EH (cell line): Measurements from ENCODE around the gene GJB1.
"Not testable (repeated sequence)": the region's sequence is repeated elsewhere in the genome, so short reads cannot be mapped to it uniquely, and the experiment has no call there.

Experiments used
- DNase-seq: peaks from one replicate; pipeline ENCODE4 v3.0.0-alpha.2; 2015; ENCODE audit warnings: low read depth

The GJB1 gene

GRCh38 chrX:71222929-71223328 lies at the start of gene GJB1:
Gene GJB1, plus strand, starts transcription at chrX:71223224. Its CDS starts 484 bp downstream, at chrX:71223708.
- no peak for DNase-seq

DNA sequence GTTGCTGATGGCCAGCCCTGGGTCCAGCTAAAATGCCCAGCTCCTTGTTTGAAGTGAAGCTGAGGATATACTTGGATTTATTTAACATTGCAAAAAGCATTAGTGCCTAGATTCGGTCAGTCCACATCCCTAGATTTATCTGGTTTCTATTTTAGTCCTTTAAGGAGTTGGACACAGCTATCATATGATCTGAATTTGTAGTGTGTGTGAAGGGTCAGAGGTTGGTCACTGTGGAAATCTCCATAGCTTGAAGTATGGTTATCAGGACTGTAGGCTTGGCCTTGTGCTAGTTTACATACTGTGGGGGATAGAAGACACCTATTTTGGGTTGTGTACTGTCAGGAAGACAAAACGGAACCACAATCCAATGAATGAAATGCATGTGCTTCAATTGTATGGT lies 49.6 kb upstream of the GJB1 start:
- DNase-seq = no peak

- no peak for DNase-seq
Measured at GRCh38 chrX:71174795-71175194, 48.2 kb upstream of the GJB1 start.

DNA sequence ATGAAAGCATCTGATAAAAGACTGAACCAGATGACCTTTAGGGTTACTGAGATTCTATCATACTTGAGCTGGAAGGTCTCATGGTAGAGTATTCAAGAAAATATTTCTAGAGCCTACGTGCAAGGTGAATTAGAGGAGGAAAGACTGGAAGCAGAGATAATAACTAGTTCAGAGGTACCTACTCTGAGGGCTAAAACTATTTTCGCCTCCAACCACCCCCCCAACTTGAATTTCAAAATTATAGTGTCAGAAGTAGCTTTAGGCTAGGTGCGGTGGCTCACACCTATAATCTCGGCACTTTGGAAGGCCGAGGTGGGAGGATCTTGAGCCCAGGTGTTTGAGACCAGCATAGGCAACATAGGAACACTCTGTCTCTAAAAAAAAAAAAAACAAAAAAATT lies 47.5 kb upstream of the GJB1 start:
- DNase-seq = no peak

GRCh38 chrX:71177327-71177726 lies 45.7 kb upstream of the GJB1 start:
- peak; percentile 68 for DNase-seq

- peak; percentile 67 for DNase-seq
Measured at GRCh38 chrX:71178908-71179307, 44.1 kb upstream of the GJB1 start.

DNA sequence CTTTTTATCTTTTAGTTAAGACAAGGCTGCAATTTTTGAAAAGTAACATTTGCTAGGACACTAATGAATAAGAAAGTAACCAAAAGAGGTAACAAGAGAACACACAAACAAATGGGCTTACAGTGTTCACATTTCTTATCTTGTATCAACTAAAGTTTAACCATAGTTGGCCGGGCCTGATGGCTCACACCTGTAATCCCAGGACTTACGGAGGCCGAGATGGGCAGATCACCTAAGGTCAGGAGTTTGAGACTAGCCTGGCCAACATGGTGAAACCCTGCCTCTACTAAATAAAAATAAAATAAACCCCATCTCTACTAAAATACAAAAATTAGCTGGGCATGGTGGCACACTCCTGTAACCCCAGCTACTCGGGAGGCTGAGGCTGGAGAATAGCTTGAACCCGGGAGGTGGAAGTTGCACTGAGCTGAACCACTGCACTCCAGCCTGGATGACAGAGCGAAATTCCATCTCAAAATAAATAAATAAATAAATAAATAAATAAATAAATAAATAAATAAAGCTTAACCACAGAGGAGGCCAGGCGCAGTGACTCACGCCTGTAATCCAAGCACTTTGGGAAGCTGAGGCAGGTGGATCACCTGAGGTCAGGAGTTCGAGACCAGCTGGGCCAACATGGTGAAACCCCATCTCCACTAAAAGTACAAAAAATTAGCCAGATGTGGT lies 42.3 kb upstream of the GJB1 start:
- not testable (repeated sequence) for DNase-seq

DNA sequence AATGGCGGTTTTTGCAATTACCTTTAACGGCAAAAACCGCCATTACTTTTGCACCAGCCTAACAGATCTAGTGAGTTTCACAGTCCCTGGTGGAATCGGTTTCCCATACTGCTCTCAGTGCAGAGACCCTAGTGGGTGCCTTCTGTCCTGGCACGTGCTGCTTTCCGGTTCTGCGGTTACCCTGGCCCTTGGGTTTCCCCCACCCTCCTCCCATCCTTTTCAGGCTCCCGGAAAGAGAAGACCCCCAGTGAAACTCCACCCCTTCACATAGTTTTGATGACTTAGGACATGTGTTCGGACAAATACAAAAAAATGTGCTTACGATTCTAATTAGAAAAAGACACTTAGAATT lies 41.5 kb upstream of the GJB1 start:
- peak; percentile 15 for DNase-seq

- peak; percentile 97 for DNase-seq
Measured at GRCh38 chrX:71181910-71182799, 40.9 kb upstream of the GJB1 start.

DNA sequence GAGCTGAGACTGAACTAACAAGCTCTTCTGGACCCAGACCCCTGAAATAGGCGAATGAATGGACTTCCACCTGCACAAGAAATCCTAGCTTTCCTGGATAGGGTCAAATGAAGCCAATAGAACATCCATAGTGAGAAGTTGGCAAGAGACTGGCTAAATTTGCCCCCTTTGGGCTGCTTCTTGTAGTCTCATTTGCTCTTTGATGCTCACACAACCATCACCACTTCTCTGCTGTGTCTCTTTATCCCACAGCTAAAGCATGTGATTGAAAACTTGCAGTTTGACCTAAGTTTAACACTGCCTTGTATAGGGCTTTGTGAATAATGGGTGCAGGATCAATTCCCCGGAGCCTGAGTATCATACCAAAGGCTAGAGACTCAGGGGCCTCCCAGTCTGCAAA lies 40.2 kb upstream of the GJB1 start:
- DNase-seq = no peak

GRCh38 chrX:71183341-71183740 lies 39.7 kb upstream of the GJB1 start:
- DNase-seq = no peak

DNA sequence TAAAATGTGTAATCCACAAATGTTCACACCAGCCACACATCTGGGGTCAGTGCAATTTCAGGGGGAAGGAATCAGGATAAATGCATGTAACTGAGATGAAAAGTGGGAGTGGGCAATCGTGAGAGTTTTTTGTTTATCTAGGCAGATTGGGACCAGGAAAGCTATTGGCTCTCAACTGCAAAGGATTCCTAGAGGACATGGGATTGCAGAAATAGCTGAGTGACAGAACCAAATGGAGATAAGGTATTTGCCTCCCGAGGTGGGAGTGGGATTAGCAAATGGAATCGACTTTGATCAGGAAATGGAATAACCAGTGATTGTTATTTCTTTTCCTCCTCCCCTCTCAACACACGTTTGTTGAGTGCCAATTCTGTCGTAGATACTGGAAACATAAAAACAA lies 38.9 kb upstream of the GJB1 start:
- no peak for DNase-seq

DNA sequence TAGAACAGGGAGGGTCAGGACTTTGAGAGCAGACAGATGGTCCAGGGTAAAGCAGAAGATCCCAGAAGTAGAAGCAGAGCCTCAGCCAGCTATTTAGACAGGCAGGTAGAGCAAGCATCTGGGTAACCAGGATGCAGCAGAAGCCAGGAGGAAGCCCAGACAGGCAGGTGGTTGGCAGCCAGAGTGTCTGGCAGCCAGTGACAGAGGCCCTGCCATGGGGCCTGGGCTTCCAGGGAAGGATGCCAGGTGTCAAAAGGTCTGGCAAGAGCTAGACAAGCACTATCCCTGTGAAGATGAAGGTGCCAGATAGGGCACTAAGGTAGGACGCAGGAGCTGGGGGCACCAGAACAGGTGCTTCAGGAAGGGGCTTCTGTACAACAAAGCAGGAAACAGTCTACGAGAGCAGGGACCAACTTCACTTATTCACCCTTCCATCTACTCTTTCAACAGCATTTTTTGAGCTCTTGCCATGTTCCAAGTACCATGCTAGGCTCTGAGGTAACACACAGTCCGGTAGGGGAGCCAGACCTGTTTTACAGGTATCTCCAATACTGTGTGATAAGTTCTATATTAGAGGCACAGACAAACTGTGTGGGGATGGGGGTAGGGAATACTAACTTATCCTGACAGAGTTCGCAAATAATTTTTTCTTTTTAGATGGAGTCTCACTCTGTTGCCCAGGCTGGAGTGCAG lies 38.1 kb upstream of the GJB1 start:
- DNase-seq = no peak

DNA sequence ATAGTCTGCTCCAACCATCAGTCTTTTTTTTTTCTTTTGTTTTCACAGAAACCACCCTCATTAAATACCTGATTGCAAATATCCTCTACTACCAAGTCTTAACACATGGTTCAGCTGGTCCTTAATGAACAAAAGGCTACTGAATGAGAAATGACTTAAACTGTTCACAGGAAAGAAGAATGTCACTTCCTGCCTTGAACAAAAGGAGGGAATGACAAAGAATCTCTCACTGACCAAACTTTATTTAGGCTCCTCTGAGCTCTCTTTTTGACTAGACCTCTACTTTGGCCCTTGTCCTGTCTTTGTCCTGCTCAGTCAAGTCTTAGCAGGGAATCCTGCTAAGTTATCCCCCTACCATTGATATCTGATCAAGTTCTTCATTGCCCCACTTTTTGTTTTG lies 31.8 kb upstream of the GJB1 start:
- DNase-seq = no peak

DNA sequence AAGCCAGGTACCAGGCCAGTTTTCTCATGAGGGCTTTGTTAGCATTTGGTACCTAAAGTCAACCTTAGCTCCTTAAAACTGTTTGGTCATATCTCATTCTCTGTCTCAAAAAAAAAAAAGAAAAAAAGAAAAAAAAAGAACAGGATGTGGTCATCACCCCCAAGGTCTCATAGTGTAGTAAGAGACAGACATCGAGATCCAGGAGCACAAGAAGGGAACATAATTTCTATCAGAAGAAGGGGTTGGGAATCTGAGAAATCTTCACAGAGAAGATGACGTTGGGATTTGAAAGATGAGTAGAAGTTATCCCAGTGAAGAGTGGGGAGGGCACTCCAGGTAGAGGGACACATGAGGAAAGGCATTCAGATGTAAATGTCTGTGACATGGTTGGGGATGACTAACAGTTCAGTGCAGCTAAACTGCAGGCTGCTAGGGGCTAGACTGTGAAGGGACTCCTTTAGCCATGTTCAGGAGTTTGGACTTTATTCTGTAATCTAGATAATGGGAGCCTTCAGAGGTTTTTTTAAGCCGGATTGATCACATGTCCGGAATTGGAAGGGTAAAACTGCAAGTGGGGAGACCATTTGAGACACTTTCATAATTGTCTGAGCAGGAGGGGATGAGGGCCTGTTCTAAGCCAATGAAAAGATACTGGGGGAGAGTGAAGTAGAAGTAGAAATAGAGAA lies 26.9 kb upstream of the GJB1 start:
- DNase-seq = no peak

DNA sequence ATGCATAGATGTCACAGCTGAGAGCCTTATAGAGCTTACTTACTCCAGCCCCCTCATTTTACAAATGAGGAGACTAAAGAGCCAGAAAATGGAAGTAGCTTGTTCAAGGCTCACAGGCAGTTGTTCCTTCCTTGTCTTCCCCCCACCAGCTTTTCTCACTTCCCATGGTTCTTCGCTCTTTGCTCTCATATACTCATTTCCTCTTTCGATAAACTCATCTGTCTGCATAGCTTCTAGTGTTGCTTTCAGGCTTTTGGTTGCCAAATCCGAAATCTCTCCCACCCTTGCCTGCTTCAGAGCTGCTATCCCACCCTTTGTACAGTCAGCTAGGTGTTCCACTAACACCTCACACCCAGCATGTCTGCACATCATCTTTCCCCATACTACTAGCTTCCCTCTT lies 25.0 kb upstream of the GJB1 start:
- no peak for DNase-seq

DNA sequence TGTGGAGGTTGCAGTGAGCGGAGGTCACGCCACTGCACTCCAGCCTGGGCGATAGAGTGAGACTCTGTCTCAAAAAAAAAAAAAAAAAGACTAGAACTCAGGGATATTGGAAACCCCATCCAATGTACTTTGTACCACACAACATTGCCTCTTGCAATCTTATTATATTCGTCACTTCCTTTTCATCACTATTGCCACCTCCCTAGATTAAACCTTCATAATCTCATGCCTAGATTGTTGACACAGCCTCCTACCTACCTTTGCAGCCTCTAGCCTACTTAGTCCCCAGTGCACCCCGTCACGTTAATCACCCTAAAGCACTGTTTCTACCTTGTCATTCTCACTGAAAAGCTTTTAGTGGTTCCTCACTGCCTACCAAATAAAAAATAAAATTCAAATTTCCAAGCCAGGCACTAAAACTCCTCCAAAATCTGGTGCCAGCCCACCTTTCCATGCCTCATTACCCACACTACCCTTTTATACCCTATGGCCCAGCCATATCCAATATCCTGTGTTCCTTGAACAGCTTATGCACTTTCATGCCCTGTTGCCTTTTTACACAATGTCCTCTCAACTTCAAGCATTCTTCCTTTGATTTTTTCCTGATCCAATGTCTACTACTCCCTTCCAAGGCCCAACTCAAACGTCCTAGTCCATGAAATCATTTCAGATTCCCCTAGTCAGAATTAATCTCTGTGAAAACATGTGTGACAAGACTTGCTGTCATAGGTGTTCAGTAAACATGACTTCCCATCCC lies 23.6 kb upstream of the GJB1 start:
- no peak for DNase-seq

- DNase-seq = peak; percentile 28
Measured at GRCh38 chrX:71210816-71211215, 12.2 kb upstream of the GJB1 start.

- DNase-seq = no peak
Measured at GRCh38 chrX:71212536-71212935, 10.5 kb upstream of the GJB1 start.

GRCh38 chrX:71214152-71214551 lies 8.9 kb upstream of the GJB1 start:
- DNase-seq = no peak

- no peak for DNase-seq
Measured at GRCh38 chrX:71214604-71215337, 8.3 kb upstream of the GJB1 start.
